GM12891 (cell line): Measurements from ENCODE around the gene SLC2A13.

ENCODE experiments used
- PAX5 ChIP-seq: IDR thresholded peaks from 2 replicates; pipeline ENCODE4 v1.6.1; 2011; ENCODE audit warnings: low read length, moderate library complexity, mild to moderate bottlenecking; ENCODE audit not compliant: insufficient read depth, severe bottlenecking
- POLR2A ChIP-seq: IDR thresholded peaks from 2 replicates; pipeline ENCODE4 v1.6.1; 2011; ENCODE audit warnings: low read depth, low read length, control low read depth
- POLR2AphosphoS5 ChIP-seq: IDR thresholded peaks from 2 replicates; pipeline ENCODE4 v1.6.1; 2011; ENCODE audit warnings: low read depth, low read length, control low read depth
- POU2F2 ChIP-seq: IDR thresholded peaks from 2 replicates; pipeline ENCODE4 v1.6.1; 2011; ENCODE audit warnings: low read depth, mild to moderate bottlenecking, control low read depth, low read length, moderate library complexity
- TAF1 ChIP-seq: IDR thresholded peaks from 2 replicates; pipeline ENCODE4 v1.6.1; 2011; ENCODE audit warnings: low read depth, low read length, control low read depth

DNA sequence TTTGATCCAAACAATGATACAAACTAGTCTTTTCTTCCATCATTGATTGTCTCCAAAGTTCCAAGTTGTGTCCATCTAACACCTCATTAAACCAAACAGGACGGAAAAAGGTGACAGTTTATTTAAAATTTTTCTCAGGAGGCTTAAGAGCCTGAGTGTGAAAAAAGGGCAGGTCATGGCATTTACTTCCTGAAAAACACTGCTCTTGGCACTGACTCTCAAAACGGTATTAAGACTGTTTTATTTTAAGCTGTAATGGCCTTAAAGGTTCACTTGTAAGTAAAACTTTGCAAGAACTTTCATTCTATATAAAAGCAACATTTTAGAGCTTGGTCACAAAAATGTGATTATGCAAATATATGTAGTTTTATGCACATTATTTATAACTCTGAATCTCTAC lies 222.5 kb downstream of the SLC2A13 start:
- TF ChIP-seq POLR2A (no peak), POLR2AphosphoS5 (no peak), TAF1 (no peak), PAX5 (no peak), POU2F2 (no peak)
